H9 (cell line): Measurements from ENCODE around the gene PAK6. TPM values are rescaled to one million over a fixed set of nuclear protein-coding genes. Genes with fewer than 3 reads are reported as not detected.

Experiments
- DNase-seq: peaks from one replicate; pipeline ENCODE4 v3.0.0-alpha.2; 2017
- H2AFZ ChIP-seq: one replicate; pipeline ENCODE4 v1.6.1; 2013; ENCODE audit warnings: mild to moderate bottlenecking, low read length, control low read depth, moderate library complexity
- H2AK5ac ChIP-seq: 2 replicates; pipeline ENCODE4 v1.6.1; 2013; ENCODE audit warnings: low read length, control low read depth, mixed read lengths; ENCODE audit not compliant: insufficient read length
- H2BK120ac ChIP-seq: one replicate; pipeline ENCODE4 v1.6.1; 2013; ENCODE audit warnings: low read depth, mild to moderate bottlenecking, low read length, control low read depth, inconsistent platforms; ENCODE audit not compliant: poor library complexity, severe bottlenecking
- H2BK12ac ChIP-seq: 2 replicates; pipeline ENCODE4 v1.6.1; 2013; ENCODE audit warnings: low read length, control low read depth, mixed read lengths, low read depth; ENCODE audit not compliant: insufficient read length
- H2BK15ac ChIP-seq: 2 replicates; pipeline ENCODE4 v1.6.1; 2013; ENCODE audit warnings: low read depth, low read length, control low read depth
- H2BK20ac ChIP-seq: one replicate; pipeline ENCODE4 v1.6.1; 2013; ENCODE audit warnings: low read depth, mild to moderate bottlenecking, low read length, control low read depth, inconsistent platforms; ENCODE audit not compliant: poor library complexity, severe bottlenecking
- H2BK5ac ChIP-seq: 2 replicates; pipeline ENCODE4 v1.6.1; 2013; ENCODE audit warnings: low read length, control low read depth, mixed read lengths; ENCODE audit not compliant: insufficient read length
- H3K14ac ChIP-seq: 2 replicates; pipeline ENCODE4 v1.6.1; 2013; ENCODE audit warnings: low read length, control low read depth; ENCODE audit not compliant: insufficient read depth
- H3K18ac ChIP-seq: 2 replicates; pipeline ENCODE4 v1.6.1; 2013; ENCODE audit warnings: low read depth, mild to moderate bottlenecking, mixed read lengths, low read length, control low read depth; ENCODE audit not compliant: insufficient read length
- H3K23ac ChIP-seq: 2 replicates; pipeline ENCODE4 v1.6.1; 2013; ENCODE audit warnings: low read length, control low read depth, mixed read lengths, low read depth; ENCODE audit not compliant: insufficient read length
- H3K23me2 ChIP-seq: 2 replicates; pipeline ENCODE4 v1.6.1; 2013; ENCODE audit warnings: low read depth, mild to moderate bottlenecking, mixed read lengths, low read length, control low read depth; ENCODE audit not compliant: insufficient read length, poor library complexity, severe bottlenecking
- H3K27ac ChIP-seq: 2 replicates; pipeline ENCODE4 v1.5.1; 2013; ENCODE audit warnings: low read length, control low read depth, mixed read lengths, low read depth; ENCODE audit not compliant: insufficient read length
- H3K27me3 ChIP-seq: 2 replicates; pipeline ENCODE4 v1.6.1; 2013; ENCODE audit warnings: low read length, control low read depth, inconsistent platforms; ENCODE audit not compliant: insufficient read depth
- H3K4ac ChIP-seq: 2 replicates; pipeline ENCODE4 v1.6.1; 2013; ENCODE audit warnings: low read depth, mild to moderate bottlenecking, control low read depth, inconsistent platforms, low read length, moderate library complexity
- H3K4me1 ChIP-seq: 2 replicates; pipeline ENCODE4 v1.6.1; 2013; ENCODE audit warnings: low read length, control low read depth, inconsistent platforms; ENCODE audit not compliant: insufficient read depth
- H3K4me2 ChIP-seq: 2 replicates; pipeline ENCODE4 v1.6.1; 2013; ENCODE audit warnings: low read length, control low read depth, mixed read lengths; ENCODE audit not compliant: insufficient read length, insufficient read depth
- H3K56ac ChIP-seq: 2 replicates; pipeline ENCODE4 v1.6.1; 2013; ENCODE audit warnings: low read depth, mild to moderate bottlenecking, mixed read lengths, low read length, control low read depth; ENCODE audit not compliant: insufficient read length
- H3K79me1 ChIP-seq: 2 replicates; pipeline ENCODE4 v1.6.1; 2013; ENCODE audit warnings: low read depth, mild to moderate bottlenecking, moderate library complexity, low read length, control low read depth, inconsistent platforms; ENCODE audit not compliant: insufficient read depth, poor library complexity, severe bottlenecking
- H3K79me2 ChIP-seq: 2 replicates; pipeline ENCODE4 v1.6.1; 2013; ENCODE audit warnings: low read length, control low read depth, inconsistent platforms; ENCODE audit not compliant: insufficient read depth
- H3K9ac ChIP-seq: 2 replicates; pipeline ENCODE4 v1.6.1; 2013; ENCODE audit warnings: low read length, control low read depth, mixed read lengths; ENCODE audit not compliant: insufficient read length; ENCODE audit errors: extremely low read depth
- H3K9me3 ChIP-seq: one replicate; pipeline ENCODE4 v1.6.1; 2013; ENCODE audit warnings: low read depth, low read length, inconsistent platforms; ENCODE audit not compliant: control insufficient read depth
- H3T11ph ChIP-seq: one replicate; pipeline ENCODE4 v1.6.1; 2013; ENCODE audit warnings: mild to moderate bottlenecking, low read length, control low read depth, inconsistent platforms
- H4K20me1 ChIP-seq: one replicate; pipeline ENCODE4 v1.6.1; 2013; ENCODE audit not compliant: control insufficient read depth, insufficient read length, insufficient read depth
- H4K5ac ChIP-seq: 2 replicates; pipeline ENCODE4 v1.6.1; 2013; ENCODE audit warnings: low read depth, mild to moderate bottlenecking, mixed read lengths, low read length, control low read depth; ENCODE audit not compliant: insufficient read length
- H4K8ac ChIP-seq: replicated peaks from 2 replicates; pipeline ENCODE4 v1.6.1; 2013; ENCODE audit warnings: low read length, control low read depth, mixed read lengths, low read depth; ENCODE audit not compliant: insufficient read length
- H4K91ac ChIP-seq: 2 replicates; pipeline ENCODE4 v1.6.1; 2013; ENCODE audit warnings: low read depth, mild to moderate bottlenecking, moderate library complexity, mixed read lengths, low read length, control low read depth; ENCODE audit not compliant: insufficient read length
- H3K27ac Mint-ChIP-seq, 3 experiments: 2 replicates in 2 of 3; 3 replicates in 1 of 3; pipeline ENCODE4 v1.8.0; 2020 to 2021; ENCODE audit warnings: mixed read lengths in 3 of 3, mild to moderate bottlenecking in 1 of 3, moderate library complexity in 1 of 3
- H3K27me3 Mint-ChIP-seq: 2 replicates; pipeline ENCODE4 v1.8.0; 2021; ENCODE audit warnings: low read depth, mild to moderate bottlenecking, moderate library complexity, mixed read lengths
- H3K36me3 Mint-ChIP-seq, 3 experiments: 2 replicates in 2 of 3; 3 replicates in 1 of 3; pipeline ENCODE4 v1.8.0; 2020 to 2021; ENCODE audit warnings: low read depth in 3 of 3, mixed read lengths in 3 of 3; ENCODE audit not compliant: insufficient read depth in 1 of 3
- H3K4me1 Mint-ChIP-seq, 2 experiments: 2 replicates each; pipeline ENCODE4 v1.8.0; 2020; ENCODE audit warnings: mixed read lengths in 2 of 2
- H3K4me3 Mint-ChIP-seq, 2 experiments: 2 replicates in 1 of 2; 3 replicates in 1 of 2; pipeline ENCODE4 v1.8.0; 2020 to 2021; ENCODE audit warnings: mild to moderate bottlenecking in 2 of 2, mixed read lengths in 2 of 2, moderate library complexity in 1 of 2
- H3K9me3 Mint-ChIP-seq, 2 experiments: 2 replicates in 1 of 2; 3 replicates in 1 of 2; pipeline ENCODE4 v1.8.0; 2020; ENCODE audit warnings: mild to moderate bottlenecking in 2 of 2, mixed read lengths in 2 of 2, moderate library complexity in 1 of 2
- WGBS: extraction: QIAGEN DNeasy Blood & Tissue Kit; methylation state at CpG from one replicate; pipeline ENCODE4 v1.1.7; 2013; ENCODE audit warnings: missing lambda C conversion rate, low lambda C conversion rate, mixed read lengths; ENCODE audit not compliant: insufficient read length; ENCODE audit errors: extremely low coverage; 5-methylcytosine and 5-hydroxymethylcytosine counted together
- total RNA-seq: library from RNA; stranded (reverse); gene quantifications from 2 replicates; pipeline ENCODE4 v1.2.1, GENCODE V29; 2021
- TF ChIP-seq, protein P1 (sequence below): fragments of 200-600 bp; sonication (generic); conservative IDR thresholded peaks from 3 replicates; pipeline ENCODE4 v1.8.0; 2021; ENCODE audit warnings: antibody characterized with exemption, mild to moderate bottlenecking

Gene PAK6
- total RNA-seq, 1 experiment from 2014 or later = 7.4 TPM

- Mint-ChIP-seq H3K4me1 (peaks cover 12 to 20% of the 10 kb centered on the region in 2 experiments), H3K27ac (no peak overlapping the region), H3K36me3 (peaks cover 0 to 3% (median 0%) of the 10 kb centered on the region in 3 experiments; a peak in 1 of 7 replicates), H3K9me3 (no peaks in the 10 kb centered on the region; a peak in 1 of 5 replicates), H3K4me3 (no peak overlapping the region), H3K27me3 (peaks cover 48% of the 10 kb centered on the region)
- H2BK120ac ChIP-seq = no peak overlapping the region
- H4K5ac ChIP-seq = no peak overlapping the region
- H3K4ac ChIP-seq = no peak overlapping the region
- DNase-seq = no peak
- H2BK20ac ChIP-seq = no peak overlapping the region
- H3K9me3 ChIP-seq = no peaks in the 10 kb centered on the region
- H3K4me1 ChIP-seq = no peaks in the 10 kb centered on the region
- no peak overlapping the region for H3K14ac ChIP-seq
- no peak overlapping the region for H2BK12ac ChIP-seq
- H3K23me2 ChIP-seq = peaks cover 9% of the 10 kb centered on the region
- no peak overlapping the region for H3K23ac ChIP-seq
- H3K27me3 ChIP-seq = peaks cover 16% of the 10 kb centered on the region; the same call in 1 of the 2 replicates
- no peaks in the 10 kb centered on the region for H3K79me2 ChIP-seq
- no peaks in the 10 kb centered on the region for H3K79me1 ChIP-seq
- no peak overlapping the region for H2AFZ ChIP-seq
- H3T11ph ChIP-seq = no peak overlapping the region
- H2AK5ac ChIP-seq = no peak overlapping the region
- H2BK15ac ChIP-seq = no peak overlapping the region
- H3K27ac ChIP-seq = no peak overlapping the region
- no peak overlapping the region for H3K9ac ChIP-seq
- TF ChIP-seq, protein P1, sequence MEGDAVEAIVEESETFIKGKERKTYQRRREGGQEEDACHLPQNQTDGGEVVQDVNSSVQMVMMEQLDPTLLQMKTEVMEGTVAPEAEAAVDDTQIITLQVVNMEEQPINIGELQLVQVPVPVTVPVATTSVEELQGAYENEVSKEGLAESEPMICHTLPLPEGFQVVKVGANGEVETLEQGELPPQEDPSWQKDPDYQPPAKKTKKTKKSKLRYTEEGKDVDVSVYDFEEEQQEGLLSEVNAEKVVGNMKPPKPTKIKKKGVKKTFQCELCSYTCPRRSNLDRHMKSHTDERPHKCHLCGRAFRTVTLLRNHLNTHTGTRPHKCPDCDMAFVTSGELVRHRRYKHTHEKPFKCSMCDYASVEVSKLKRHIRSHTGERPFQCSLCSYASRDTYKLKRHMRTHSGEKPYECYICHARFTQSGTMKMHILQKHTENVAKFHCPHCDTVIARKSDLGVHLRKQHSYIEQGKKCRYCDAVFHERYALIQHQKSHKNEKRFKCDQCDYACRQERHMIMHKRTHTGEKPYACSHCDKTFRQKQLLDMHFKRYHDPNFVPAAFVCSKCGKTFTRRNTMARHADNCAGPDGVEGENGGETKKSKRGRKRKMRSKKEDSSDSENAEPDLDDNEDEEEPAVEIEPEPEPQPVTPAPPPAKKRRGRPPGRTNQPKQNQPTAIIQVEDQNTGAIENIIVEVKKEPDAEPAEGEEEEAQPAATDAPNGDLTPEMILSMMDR = no peak
- H3K18ac ChIP-seq = no peak overlapping the region
- no peak overlapping the region for H3K56ac ChIP-seq
- no peak overlapping the region for H3K4me2 ChIP-seq
- no peak overlapping the region for H4K8ac ChIP-seq
- WGBS = no CpG with 5 or more reads among the region's 13 CpGs
- no peaks in the 10 kb centered on the region for H4K20me1 ChIP-seq
- H2BK5ac ChIP-seq = no peak overlapping the region
- no peak overlapping the region for H4K91ac ChIP-seq
These were observed 12.1 kb downstream of the PAK6 start for GRCh38 chr15:40250771-40251483.
